GM10248 (cell line): ENCODE data around the gene TFPI2.
"Not testable (repeated sequence)": the region's sequence is repeated elsewhere in the genome, so short reads cannot be mapped to it uniquely, and the experiment has no call there.

Experiments
- CTCF ChIA-PET: fragments of 300-600 bp; sonication (Branson Sonifier 250); formaldehyde crosslinking; extraction: SDS; loops from one replicate; lab custom pipeline; 2021; ENCODE audit warnings: antibody characterized with exemption; lab: Yijun Ruan, JAX
- POLR2A ChIA-PET: fragments of 350-650 bp; sonication (Branson Sonifier 250); formaldehyde crosslinking; extraction: SDS; loops from one replicate; lab custom pipeline; 2020; ENCODE audit warnings: antibody characterized with exemption; lab: Yijun Ruan, JAX
- DNase-seq: peaks from one replicate; pipeline ENCODE4 v3.0.0; 2012; ENCODE audit errors: extremely low spot score
- TF ChIP-seq, protein P1 (sequence below): IDR thresholded peaks from 2 replicates; pipeline ENCODE4 v1.5.1; 2012; ENCODE audit warnings: mild to moderate bottlenecking, low read depth; ENCODE audit errors: extremely low read depth, missing control alignments, control extremely low read depth

Gene TFPI2

GRCh38 chr7:93926800-93927199 lies 36.2 kb upstream of the TFPI2 start:
- ChIA-PET CTCF (interaction anchor here (1.0 to 2.5 kb wide), 2 partner anchors 24 to 159 kb away, joined by 5 to 7 read pairs; no protein-coding TSS in a partner anchor), POLR2A (no interaction called here)
- DNase-seq = no peak
- TF ChIP-seq, protein P1, sequence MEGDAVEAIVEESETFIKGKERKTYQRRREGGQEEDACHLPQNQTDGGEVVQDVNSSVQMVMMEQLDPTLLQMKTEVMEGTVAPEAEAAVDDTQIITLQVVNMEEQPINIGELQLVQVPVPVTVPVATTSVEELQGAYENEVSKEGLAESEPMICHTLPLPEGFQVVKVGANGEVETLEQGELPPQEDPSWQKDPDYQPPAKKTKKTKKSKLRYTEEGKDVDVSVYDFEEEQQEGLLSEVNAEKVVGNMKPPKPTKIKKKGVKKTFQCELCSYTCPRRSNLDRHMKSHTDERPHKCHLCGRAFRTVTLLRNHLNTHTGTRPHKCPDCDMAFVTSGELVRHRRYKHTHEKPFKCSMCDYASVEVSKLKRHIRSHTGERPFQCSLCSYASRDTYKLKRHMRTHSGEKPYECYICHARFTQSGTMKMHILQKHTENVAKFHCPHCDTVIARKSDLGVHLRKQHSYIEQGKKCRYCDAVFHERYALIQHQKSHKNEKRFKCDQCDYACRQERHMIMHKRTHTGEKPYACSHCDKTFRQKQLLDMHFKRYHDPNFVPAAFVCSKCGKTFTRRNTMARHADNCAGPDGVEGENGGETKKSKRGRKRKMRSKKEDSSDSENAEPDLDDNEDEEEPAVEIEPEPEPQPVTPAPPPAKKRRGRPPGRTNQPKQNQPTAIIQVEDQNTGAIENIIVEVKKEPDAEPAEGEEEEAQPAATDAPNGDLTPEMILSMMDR = no peak

- no peak for DNase-seq
- ChIA-PET CTCF (no interaction called here), POLR2A (no interaction called here)
Measured at GRCh38 chr7:93923942-93924341, 33.4 kb upstream of the TFPI2 start.

GRCh38 chr7:93923296-93923695 lies 32.7 kb upstream of the TFPI2 start:
- TF ChIP-seq, protein P1 = no peak
- POLR2A ChIA-PET = no interaction called here
- CTCF ChIA-PET = no interaction called here
- DNase-seq = no peak

More at GRCh38 chr7:93923942-93924341, 33.4 kb upstream of the TFPI2 start:
- TF ChIP-seq, protein P1 = no peak

DNA sequence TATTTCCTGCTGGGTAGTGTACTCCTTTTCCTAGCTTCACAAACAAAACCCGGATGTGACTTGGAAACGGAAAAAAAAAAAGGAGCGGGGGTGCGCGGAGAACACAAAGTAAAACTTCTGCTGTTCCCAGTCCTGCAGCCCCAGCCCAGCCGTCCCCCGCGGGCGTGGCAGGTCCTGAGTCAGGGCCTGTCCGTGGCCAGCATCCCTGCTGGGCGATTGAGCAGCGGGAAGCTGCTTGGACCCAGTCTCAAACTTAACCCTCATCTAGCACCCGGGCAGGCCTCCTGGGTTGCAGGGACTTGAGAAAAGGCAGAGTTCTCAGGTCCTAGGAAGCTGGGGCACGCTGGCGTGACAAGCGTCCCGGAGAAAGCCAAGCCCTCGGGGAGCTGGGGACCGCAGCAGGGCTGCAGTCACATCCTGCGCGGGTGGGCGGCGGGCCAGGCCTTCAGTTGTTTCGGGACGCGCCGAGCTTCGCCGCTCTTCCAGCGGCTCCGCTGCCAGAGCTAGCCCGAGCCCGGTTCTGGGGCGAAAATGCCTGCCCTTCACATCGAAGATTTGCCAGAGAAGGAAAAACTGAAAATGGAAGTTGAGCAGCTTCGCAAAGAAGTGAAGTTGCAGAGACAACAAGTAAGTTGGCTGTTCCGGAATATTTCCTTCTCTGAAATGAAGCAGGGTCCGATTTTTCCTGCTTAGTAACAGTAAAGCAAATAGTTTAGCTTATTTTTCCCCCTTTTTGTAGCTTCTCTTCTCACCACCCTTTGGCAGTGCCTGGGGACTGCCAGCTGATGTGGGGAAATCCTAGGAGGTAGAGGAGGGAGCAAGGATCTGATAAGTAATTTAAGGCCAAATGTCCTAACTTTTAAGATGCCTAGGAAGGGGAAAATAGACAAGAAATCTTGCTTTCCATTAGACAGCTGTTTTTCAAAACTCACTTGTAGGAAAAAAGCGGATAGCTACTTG lies 31.3 kb upstream of the TFPI2 start, which contains the start of gene GNG11:
TSS of gene GNG11 (plus strand) at position 129 of the 960 bp plus-strand sequence. CDS start at position 532, 403 bp downstream.
- ChIA-PET POLR2A (no interaction called here), CTCF (interaction anchor here (1.5 to 2.9 kb wide), 5 partner anchors 13 to 170 kb away, joined by 5 to 11 read pairs (median 5); no protein-coding TSS in a partner anchor)
- TF ChIP-seq, protein P1 = no peak

DNA sequence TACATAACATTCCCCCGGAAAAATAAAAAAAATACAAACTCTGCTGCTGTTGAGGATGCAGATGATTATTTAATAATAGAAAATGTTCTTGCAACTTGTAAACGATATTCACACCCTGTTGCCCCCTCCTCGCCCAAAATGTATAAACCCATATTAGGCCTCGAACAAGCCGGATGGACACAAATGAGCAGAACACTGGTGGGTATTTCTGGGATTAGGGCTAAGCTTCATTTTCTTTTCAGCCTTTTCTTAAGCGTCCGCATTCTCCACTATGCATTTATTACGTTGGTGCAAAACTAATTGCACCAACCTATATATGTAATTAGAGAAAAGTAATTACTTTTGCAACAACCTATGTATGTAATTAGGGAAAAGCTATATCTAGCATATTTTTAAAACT lies 30.6 kb upstream of the TFPI2 start:
- ChIA-PET CTCF (interaction anchor here (1.5 to 2.9 kb wide), 5 partner anchors 13 to 171 kb away, joined by 5 to 11 read pairs (median 5); no protein-coding TSS in a partner anchor), POLR2A (no interaction called here)
- no peak for DNase-seq
- TF ChIP-seq, protein P1 = no peak

More for the DNA sequence above, 31.3 kb upstream of the TFPI2 start, which contains the start of gene GNG11:
- DNase-seq = peak; percentile 54

DNA sequence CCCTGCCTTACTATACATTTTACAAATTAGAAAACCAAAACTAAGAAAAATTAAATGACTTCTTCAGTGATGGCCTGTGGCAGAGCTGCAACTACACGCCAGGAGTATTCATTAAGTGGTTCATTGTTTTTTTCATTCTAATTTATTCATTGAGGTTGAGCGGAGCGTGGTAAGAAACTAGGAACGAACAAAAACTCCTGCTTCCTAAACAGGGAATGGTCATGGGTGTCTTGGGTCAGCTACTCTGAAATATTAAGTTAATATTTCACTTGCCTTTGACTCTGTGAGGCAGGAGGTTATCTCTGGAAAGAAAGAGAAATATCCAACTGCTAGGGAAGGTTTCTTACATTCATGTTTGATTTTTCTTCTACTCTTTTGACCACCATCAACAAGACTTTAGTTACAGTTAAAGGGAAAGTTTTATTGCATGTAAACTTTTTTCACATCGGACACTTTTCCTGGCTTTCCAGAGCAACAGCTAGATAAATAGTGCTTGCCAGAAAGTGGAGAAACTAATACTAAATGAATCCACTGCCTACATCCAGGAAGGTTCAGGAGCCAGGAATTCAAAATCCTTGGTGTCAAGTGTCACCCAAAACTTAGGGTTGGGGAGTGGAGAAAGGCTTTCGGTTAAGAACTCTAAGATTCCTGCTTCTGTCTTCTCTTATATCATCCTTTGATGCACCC lies 30.1 kb upstream of the TFPI2 start:
- ChIA-PET CTCF (interaction anchor here (1.4 to 2.9 kb wide), 5 partner anchors 12 to 186 kb away, joined by 3 to 11 read pairs (median 5); no protein-coding TSS in a partner anchor), POLR2A (no interaction called here)
- no peak for DNase-seq
- TF ChIP-seq, protein P1 = no peak

- CTCF ChIA-PET, POLR2A ChIA-PET: not testable (repeated sequence)
Measured at GRCh38 chr7:93916315-93916714, 25.8 kb upstream of the TFPI2 start.

GRCh38 chr7:93915888-93916287 lies 25.3 kb upstream of the TFPI2 start:
- CTCF ChIA-PET, POLR2A ChIA-PET, DNase-seq: not testable (repeated sequence)

More at GRCh38 chr7:93916315-93916714, 25.8 kb upstream of the TFPI2 start:
- DNase-seq = not testable (repeated sequence)

DNA sequence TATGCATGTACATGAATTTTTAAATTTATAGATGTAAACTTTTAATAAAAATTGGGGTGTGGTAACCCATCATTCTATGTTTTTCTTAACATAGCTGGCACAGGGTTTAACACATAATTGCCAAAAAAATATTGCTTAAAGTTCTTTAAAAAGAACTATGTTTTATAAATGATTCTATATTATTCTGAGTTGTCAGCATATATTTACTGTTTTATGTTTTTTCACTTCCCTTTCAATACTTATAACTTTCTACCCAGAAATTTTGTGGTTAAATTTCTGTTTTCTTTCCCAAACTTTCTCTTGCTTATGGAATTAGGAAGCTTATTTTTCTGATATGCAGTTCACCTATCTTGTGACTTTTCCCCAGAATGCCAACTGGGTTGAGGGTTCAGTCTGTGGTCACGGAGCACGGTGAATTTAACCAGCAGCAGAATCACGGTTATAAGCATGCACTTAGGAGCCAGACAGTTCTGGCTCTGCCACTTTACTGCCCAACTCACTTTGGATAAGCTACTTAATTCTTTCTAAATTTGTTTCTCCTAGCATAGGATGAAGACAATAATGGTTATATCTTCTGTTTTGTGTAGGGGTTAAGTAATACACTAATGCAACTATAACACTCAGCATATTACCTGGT lies 24.8 kb upstream of the TFPI2 start:
- POLR2A ChIA-PET, DNase-seq, CTCF ChIA-PET: not testable (repeated sequence)
